GM21529 (cell line): Measurements from ENCODE around the gene TRAFD1.

ENCODE experiments used
- ATAC-seq: cut with Tn5 transposase; IDR thresholded peaks from one replicate; pipeline ENCODE4 v1.9.1; 2021; ENCODE audit not compliant: unreplicated experiment

The TRAFD1 gene

GRCh38 chr12:112112409-112113133, 12.8 kb upstream of the TRAFD1 start:
- no peak for ATAC-seq

GRCh38 chr12:112115259-112116045, 9.9 kb upstream of the TRAFD1 start:
- ATAC-seq, result no peak

- no peak for ATAC-seq
These were observed 8.9 kb upstream of the TRAFD1 start for GRCh38 chr12:112116232-112117060.

- no peak for ATAC-seq
These were observed 7.7 kb upstream of the TRAFD1 start for GRCh38 chr12:112117685-112118084.

GRCh38 chr12:112121780-112122565, 3.4 kb upstream of the TRAFD1 start:
- no peak for ATAC-seq

GRCh38 chr12:112122823-112123690, 2.3 kb upstream of the TRAFD1 start:
- ATAC-seq, result no peak

- no peak for ATAC-seq
These were observed 476 bp upstream of the TRAFD1 start for GRCh38 chr12:112124918-112125249.

GRCh38 chr12:112126000-112126438, 659 bp downstream of the TRAFD1 start:
- ATAC-seq, result no peak

- no peak for ATAC-seq
These were observed 1.6 kb downstream of the TRAFD1 start for GRCh38 chr12:112126911-112127310.

- peak; percentile 56 for ATAC-seq
These were observed 5.2 kb downstream of the TRAFD1 start for GRCh38 chr12:112130441-112130998.

- ATAC-seq, result no peak
These were observed 6.3 kb downstream of the TRAFD1 start for GRCh38 chr12:112131686-112132085.

GRCh38 chr12:112133418-112133817, 8.1 kb downstream of the TRAFD1 start:
- no peak for ATAC-seq

GRCh38 chr12:112134731-112135130, 9.4 kb downstream of the TRAFD1 start:
- ATAC-seq, result no peak

- ATAC-seq, result no peak
These were observed 15.4 kb downstream of the TRAFD1 start for GRCh38 chr12:112140728-112141127.

- ATAC-seq, result no peak
These were observed 20.8 kb downstream of the TRAFD1 start for GRCh38 chr12:112146123-112146522.

GRCh38 chr12:112148031-112148513, 22.7 kb downstream of the TRAFD1 start:
- no peak for ATAC-seq

GRCh38 chr12:112149596-112149995, 24.2 kb downstream of the TRAFD1 start:
- ATAC-seq, result no peak

GRCh38 chr12:112151766-112152541, 26.6 kb downstream of the TRAFD1 start:
- no peak for ATAC-seq
